Left forelimb (tissue), 1 donor: ENCODE results near the gene HACD1.
"Not testable (repeated sequence)": the region's sequence is repeated elsewhere in the genome, so short reads cannot be mapped to it uniquely, and the experiment has no call there.

Experiments used
- DNase-seq: peaks from one replicate; pipeline ENCODE4 v3.0.0-alpha.2; 2018; ENCODE audit warnings: low spot score

The HACD1 gene

GRCh38 chr10:17643339-17643754, 26.2 kb upstream of the HACD1 start:
- DNase-seq = no peak

- DNase-seq = no peak
Measured at GRCh38 chr10:17640331-17640816, 23.2 kb upstream of the HACD1 start.

- DNase-seq = no peak
Measured at GRCh38 chr10:17637869-17638268, 20.7 kb upstream of the HACD1 start.

GRCh38 chr10:17633353-17633752, 16.2 kb upstream of the HACD1 start:
- DNase-seq = no peak

- DNase-seq = not testable (repeated sequence)
Measured at GRCh38 chr10:17632590-17632989, 15.4 kb upstream of the HACD1 start.

- no peak for DNase-seq
Measured at GRCh38 chr10:17626656-17627055, 9.5 kb upstream of the HACD1 start.

GRCh38 chr10:17624996-17625395, 7.8 kb upstream of the HACD1 start:
- no peak for DNase-seq

GRCh38 chr10:17622061-17622460, 4.9 kb upstream of the HACD1 start:
- no peak for DNase-seq

- peak; percentile 68 for DNase-seq
Measured at GRCh38 chr10:17616403-17617030, 657 bp downstream of the HACD1 start.

GRCh38 chr10:17609523-17610079, 7.6 kb downstream of the HACD1 start:
- no peak for DNase-seq

GRCh38 chr10:17607603-17608332, 9.4 kb downstream of the HACD1 start:
- no peak for DNase-seq

- no peak for DNase-seq
Measured at GRCh38 chr10:17607060-17607459, 10.1 kb downstream of the HACD1 start.

- no peak for DNase-seq
Measured at GRCh38 chr10:17606547-17607040, 10.6 kb downstream of the HACD1 start.

- DNase-seq = no peak
Measured at GRCh38 chr10:17605936-17606335, 11.2 kb downstream of the HACD1 start.

GRCh38 chr10:17599089-17599488, 18.1 kb downstream of the HACD1 start:
- no peak for DNase-seq

- no peak for DNase-seq
Measured at GRCh38 chr10:17597386-17597785, 19.8 kb downstream of the HACD1 start.

- no peak for DNase-seq
Measured at GRCh38 chr10:17590969-17591645, 26.1 kb downstream of the HACD1 start.

- DNase-seq = not testable (repeated sequence)
Measured at GRCh38 chr10:17589316-17589715, 27.9 kb downstream of the HACD1 start.

GRCh38 chr10:17588420-17588819, 28.8 kb downstream of the HACD1 start:
- no peak for DNase-seq

- DNase-seq = not testable (repeated sequence)
Measured at GRCh38 chr10:17587321-17587720, 29.9 kb downstream of the HACD1 start.

GRCh38 chr10:17586821-17587234, 30.3 kb downstream of the HACD1 start:
- no peak for DNase-seq

- DNase-seq = no peak
Measured at GRCh38 chr10:17585016-17585415, 32.2 kb downstream of the HACD1 start.
